HepG2 (cell line): ENCODE results near the gene RRP36. TPM values are rescaled to one million over a fixed set of nuclear protein-coding genes. Genes with fewer than 3 reads are reported as not detected.

ENCODE experiments used
- BATF2 ChIP-seq: sonication (generic); formaldehyde crosslinking; IDR thresholded peaks from 2 replicates; pipeline ENCODE4 v1.8.0; 2022; ENCODE audit warnings: mild to moderate bottlenecking, missing genetic modification reagents, moderate library complexity
- EP300 ChIP-seq, 3 experiments: sonication (generic) in 1 of 3; formaldehyde crosslinking in 1 of 3; IDR thresholded peaks; 2 replicates each; pipeline versions ENCODE4 v1.5.1 to v1.6.1; 2011 to 2020; ENCODE audit warnings: low read depth in 2 of 3, low read length in 2 of 3, borderline replicate concordance in 1 of 3, improper control_type of control experiment in 1 of 3, mild to moderate bottlenecking in 1 of 3, missing genetic modification reagents in 1 of 3, moderate library complexity in 1 of 3
- FOXK2 ChIP-seq: fragments of 450-650 bp; IDR thresholded peaks from 2 replicates; pipeline ENCODE4 v1.6.1; 2016
- FOXO4 ChIP-seq: sonication (generic); formaldehyde crosslinking; conservative IDR thresholded peaks from 2 replicates; pipeline ENCODE4 v1.8.1; 2023; ENCODE audit warnings: missing genetic modification reagents
- GTF2F1 ChIP-seq: fragments of 150-350 bp; IDR thresholded peaks from 2 replicates; pipeline ENCODE4 v1.6.1; 2014; ENCODE audit warnings: low read length
- MLLT10 ChIP-seq: sonication (generic); formaldehyde crosslinking; IDR thresholded peaks from 2 replicates; pipeline ENCODE4 v1.4.0; 2020; ENCODE audit warnings: missing genetic modification reagents
- MLX ChIP-seq: IDR thresholded peaks from 2 replicates; pipeline ENCODE4 v1.6.1; 2016
- MXD4 ChIP-seq: IDR thresholded peaks from 2 replicates; pipeline ENCODE4 v1.6.1; 2016; ENCODE audit warnings: mild to moderate bottlenecking, missing biosample characterization, missing genetic modification reagents
- ONECUT2 ChIP-seq: sonication (generic); formaldehyde crosslinking; IDR thresholded peaks from 2 replicates; pipeline ENCODE4 v1.4.0; 2020; ENCODE audit warnings: missing genetic modification reagents
- PRDM10 ChIP-seq: sonication (generic); formaldehyde crosslinking; IDR thresholded peaks from 2 replicates; pipeline ENCODE4 v1.4.0; 2020; ENCODE audit warnings: low read depth, missing genetic modification reagents
- SRSF9 ChIP-seq: fragments of 200-400 bp; formaldehyde crosslinking; IDR thresholded peaks from 2 replicates; pipeline ENCODE4 v1.6.1; 2018; ENCODE audit warnings: borderline replicate concordance, mild to moderate bottlenecking, low read depth, low read length; ENCODE audit not compliant: insufficient read depth, poor library complexity, severe bottlenecking
- TBX2 ChIP-seq: sonication (generic); formaldehyde crosslinking; IDR thresholded peaks from 2 replicates; pipeline ENCODE4 v1.5.0; 2020; ENCODE audit warnings: missing genetic modification reagents, mild to moderate bottlenecking, borderline replicate concordance
- ZNF251 ChIP-seq: sonication (generic); formaldehyde crosslinking; IDR thresholded peaks from 2 replicates; pipeline ENCODE4 v1.9.0; 2021; ENCODE audit warnings: mild to moderate bottlenecking, missing genetic modification reagents
- ZNF296 ChIP-seq: sonication (generic); formaldehyde crosslinking; conservative IDR thresholded peaks from 2 replicates; pipeline ENCODE4 v1.5.0; 2020; ENCODE audit warnings: mild to moderate bottlenecking, missing genetic modification reagents
- ZNF431 ChIP-seq: sonication (generic); formaldehyde crosslinking; IDR thresholded peaks from 2 replicates; pipeline ENCODE4 v1.9.0; 2022; ENCODE audit warnings: missing genetic modification reagents, low read depth, mild to moderate bottlenecking, borderline replicate concordance
- ZNF605 ChIP-seq: sonication (generic); formaldehyde crosslinking; IDR thresholded peaks from 2 replicates; pipeline ENCODE4 v1.8.0; 2022; ENCODE audit warnings: mild to moderate bottlenecking, missing genetic modification reagents
- ZNF800 ChIP-seq: sonication (generic); formaldehyde crosslinking; IDR thresholded peaks from 2 replicates; pipeline ENCODE4 v1.4.0; 2020; ENCODE audit warnings: missing genetic modification reagents
- ZSCAN12 ChIP-seq: sonication (generic); formaldehyde crosslinking; IDR thresholded peaks from 2 replicates; pipeline ENCODE4 v1.9.0; 2021; ENCODE audit warnings: mild to moderate bottlenecking, missing genetic modification reagents
- ZSCAN30 ChIP-seq: sonication (generic); formaldehyde crosslinking; IDR thresholded peaks from 2 replicates; pipeline ENCODE4 v1.5.0; 2020; ENCODE audit warnings: mild to moderate bottlenecking, missing genetic modification reagents
- ZZZ3 ChIP-seq: sonication (generic); formaldehyde crosslinking; IDR thresholded peaks from 2 replicates; pipeline ENCODE4 v1.4.0; 2020; ENCODE audit warnings: missing genetic modification reagents, mild to moderate bottlenecking, borderline replicate concordance
- polyA plus RNA-seq, 8 experiments: library from polyadenylated mRNA; depleted of rRNA in 3 of 8; stranded (reverse) in 7 of 8; unstranded in 1 of 8; fragments of >200 nt; fragmentation: Illumina TruSeq in 4 of 8; extraction: Trizol in 4 of 8; gene quantifications; 2 replicates each; pipeline versions ENCODE4 v1.2.1 to v1.2.3, GENCODE V29; 2011 to 2016; ENCODE audit warnings: low read depth in 4 of 8, missing spikeins in 1 of 8, mixed read lengths in 1 of 8; ENCODE audit not compliant: insufficient read depth in 1 of 8
- total RNA-seq, 5 experiments: library from RNA; depleted of rRNA; stranded (reverse); fragments of >200 nt; fragmentation: Illumina TruSeq; extraction: Trizol; gene quantifications; 2 replicates each; pipeline ENCODE4 v1.2.3, GENCODE V29; 2016; ENCODE audit warnings: low read depth in 1 of 5

RRP36 gene
- total and polyA plus RNA-seq, 2 of the 13 experiments (the other 11 are each of a cell fraction or from before 2014, with no cell fraction given) = 29.5 to 144 TPM

- TF ChIP-seq ZNF800 (CRISPR knock-in tag) = no peak
- no peak for TF ChIP-seq MLLT10 (CRISPR knock-in tag)
- 0 out of 2 replicates have a peak, but pooled peaks have one; percentile 43 for TF ChIP-seq ZNF605 (CRISPR knock-in tag)
- TF ChIP-seq ZNF296 (CRISPR knock-in tag) = no peak
- TF ChIP-seq SRSF9 = no peak
- TF ChIP-seq ZSCAN30 (CRISPR knock-in tag) = no peak
- TF ChIP-seq FOXK2 = no peak
- no peak for TF ChIP-seq ZNF431 (CRISPR knock-in tag)
- no peak for TF ChIP-seq ZZZ3
- no peak for TF ChIP-seq FOXO4
- no peak for TF ChIP-seq BATF2
- TF ChIP-seq GTF2F1 = no peak
- TF ChIP-seq ZSCAN12 (CRISPR knock-in tag) = no peak
- no peak for TF ChIP-seq MXD4 (CRISPR knock-in tag)
- TF ChIP-seq ONECUT2 (CRISPR knock-in tag) = no peak
- TF ChIP-seq MLX (CRISPR knock-in tag) = no peak
- no peak for TF ChIP-seq EP300 (IDR thresholded peaks at IDR 0.05; ENCODE audit: low read depth in 2 of 2, low read length in 2 of 2)
- no peak for TF ChIP-seq EP300 (CRISPR knock-in tag; IDR thresholded peaks at IDR 0.05; ENCODE audit: borderline replicate concordance)
- no peak for TF ChIP-seq ZNF251
- no peak for TF ChIP-seq TBX2 (CRISPR knock-in tag)
- TF ChIP-seq PRDM10 (CRISPR knock-in tag) = no peak
These were observed 12.3 kb upstream of the RRP36 start (continued) for GRCh38 chr6:43009124-43009523.
